HTERT RPE-1 (cell line): ENCODE results near the gene ATP8A1.

Experiments
- in situ Hi-C: fragments of 300-500 bp; cut with MboI; formaldehyde crosslinking; loops from 4 replicates; pipeline ENCODE4 v1.14.3; 2020; ENCODE audit warnings: low sequenced_read_pairs

ATP8A1 gene

GRCh38 chr4:42628740-42629139 is 28.2 kb downstream of the ATP8A1 start:
- in situ Hi-C loops, result no loop called here

- in situ Hi-C loops, result no loop called here
Observed at GRCh38 chr4:42627885-42628646, 28.8 kb downstream of the ATP8A1 start.

DNA sequence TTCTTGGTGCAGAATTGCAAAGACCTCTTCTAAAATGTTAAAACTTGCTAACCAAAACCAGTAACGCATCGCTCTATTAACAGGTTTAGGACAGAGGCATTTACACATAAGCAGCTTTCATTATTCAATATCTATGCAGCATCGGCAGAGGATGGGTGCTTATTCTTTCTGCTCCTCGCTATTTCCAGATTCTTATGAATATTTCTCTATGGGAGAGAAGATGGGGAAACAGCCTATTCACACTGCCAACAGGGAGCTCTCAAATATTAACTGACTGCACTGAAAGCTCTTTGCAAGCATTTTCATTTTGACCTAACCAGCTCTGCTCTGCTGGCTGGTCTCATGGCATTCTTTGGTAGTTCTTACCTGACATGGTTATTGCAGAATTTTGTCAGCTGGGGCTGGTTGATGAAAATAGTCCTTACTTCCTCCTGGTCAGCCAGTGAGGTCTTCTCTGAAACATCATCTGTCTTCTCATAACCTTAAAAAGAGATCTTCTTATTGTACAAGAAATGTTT is 30.2 kb downstream of the ATP8A1 start:
- in situ Hi-C loops, result no loop called here

DNA sequence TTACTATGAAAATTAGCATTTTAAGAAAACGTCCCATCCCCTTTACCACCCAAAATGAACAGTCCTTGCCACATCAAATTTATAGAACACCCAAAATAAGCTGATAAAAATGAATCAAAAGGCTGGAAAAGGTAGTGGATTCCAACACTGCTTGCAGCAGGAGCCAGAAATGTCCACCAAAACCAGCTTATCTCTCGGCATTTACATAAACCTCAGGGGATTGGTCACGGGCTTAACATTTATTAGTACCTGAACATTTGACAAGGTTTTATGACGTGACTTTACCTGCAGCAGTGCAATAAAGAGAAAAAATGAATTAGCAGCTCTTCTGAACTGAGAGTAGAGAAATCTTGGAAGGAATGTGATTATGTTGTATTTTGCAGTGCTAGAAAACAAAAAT is 31.6 kb downstream of the ATP8A1 start:
- in situ Hi-C loops, result no loop called here

- in situ Hi-C loops, result no loop called here
Observed at GRCh38 chr4:42624551-42624950, 32.4 kb downstream of the ATP8A1 start.

- in situ Hi-C loops, result no loop called here
Observed at GRCh38 chr4:42618023-42618422, 38.9 kb downstream of the ATP8A1 start.

- in situ Hi-C loops, result no loop called here
Observed at GRCh38 chr4:42617030-42617429, 39.9 kb downstream of the ATP8A1 start.

DNA sequence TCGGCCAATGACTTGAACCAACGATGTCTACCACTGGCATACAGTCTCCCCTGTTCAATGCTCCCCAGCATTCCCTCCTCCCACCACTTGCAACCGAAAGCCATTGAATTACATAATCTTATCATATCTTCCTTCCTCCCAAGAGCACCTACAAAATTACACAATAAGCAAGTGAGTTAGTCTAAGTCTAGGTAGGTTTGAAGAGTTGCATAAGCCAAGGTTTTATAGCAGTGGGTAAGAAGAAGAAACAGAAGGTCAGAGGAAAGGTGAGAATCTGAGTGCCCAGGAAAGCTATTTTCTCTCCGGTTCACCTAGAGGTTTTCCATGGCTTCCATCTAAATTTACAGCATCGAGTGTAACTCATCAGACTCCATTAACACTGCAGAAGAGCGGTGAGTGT is 40.3 kb downstream of the ATP8A1 start:
- in situ Hi-C loops, result no loop called here

- in situ Hi-C loops, result no loop called here
Observed at GRCh38 chr4:42615131-42615763, 41.7 kb downstream of the ATP8A1 start.

- in situ Hi-C loops, result no loop called here
Observed at GRCh38 chr4:42612898-42613297, 44.0 kb downstream of the ATP8A1 start.

GRCh38 chr4:42610941-42611340 is 46.0 kb downstream of the ATP8A1 start:
- in situ Hi-C loops, result no loop called here

DNA sequence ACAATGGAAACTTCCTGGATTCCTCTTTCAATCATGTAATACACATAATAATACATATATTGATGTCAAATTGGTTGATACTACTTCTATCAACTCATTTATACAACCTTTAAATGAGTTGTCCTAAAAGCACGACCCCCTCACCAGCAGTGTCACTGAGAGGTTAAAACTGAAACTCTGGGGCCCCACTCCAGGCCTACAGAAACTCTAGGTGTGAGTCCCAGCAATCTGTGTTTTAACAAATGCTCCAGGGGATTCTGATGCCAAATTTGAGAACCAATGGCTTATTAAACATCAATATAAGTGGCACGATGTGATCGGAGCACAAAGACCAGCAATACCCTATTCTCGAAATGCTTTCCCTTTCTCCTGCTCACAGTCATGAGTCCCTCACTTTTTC is 47.9 kb downstream of the ATP8A1 start:
- in situ Hi-C loops, result no loop called here

DNA sequence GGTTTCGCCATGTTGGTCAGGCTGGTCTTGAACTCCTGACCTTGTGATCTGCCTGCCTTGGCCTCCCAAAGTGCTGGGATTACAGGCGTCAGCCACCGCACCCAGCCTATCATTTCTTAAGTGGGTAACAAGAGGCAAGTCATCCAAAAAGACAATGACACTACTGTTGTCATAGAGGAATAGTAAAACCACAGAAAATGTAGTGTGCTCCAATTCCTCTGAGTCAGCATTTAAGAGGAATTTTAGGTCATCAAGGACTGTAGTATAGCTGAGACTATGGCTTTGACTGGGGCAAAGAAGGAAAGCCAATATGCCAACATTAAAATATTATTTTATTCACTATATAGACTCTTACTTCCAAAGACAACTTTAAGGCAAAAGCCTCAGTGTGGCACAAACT is 48.4 kb downstream of the ATP8A1 start:
- in situ Hi-C loops, result no loop called here

DNA sequence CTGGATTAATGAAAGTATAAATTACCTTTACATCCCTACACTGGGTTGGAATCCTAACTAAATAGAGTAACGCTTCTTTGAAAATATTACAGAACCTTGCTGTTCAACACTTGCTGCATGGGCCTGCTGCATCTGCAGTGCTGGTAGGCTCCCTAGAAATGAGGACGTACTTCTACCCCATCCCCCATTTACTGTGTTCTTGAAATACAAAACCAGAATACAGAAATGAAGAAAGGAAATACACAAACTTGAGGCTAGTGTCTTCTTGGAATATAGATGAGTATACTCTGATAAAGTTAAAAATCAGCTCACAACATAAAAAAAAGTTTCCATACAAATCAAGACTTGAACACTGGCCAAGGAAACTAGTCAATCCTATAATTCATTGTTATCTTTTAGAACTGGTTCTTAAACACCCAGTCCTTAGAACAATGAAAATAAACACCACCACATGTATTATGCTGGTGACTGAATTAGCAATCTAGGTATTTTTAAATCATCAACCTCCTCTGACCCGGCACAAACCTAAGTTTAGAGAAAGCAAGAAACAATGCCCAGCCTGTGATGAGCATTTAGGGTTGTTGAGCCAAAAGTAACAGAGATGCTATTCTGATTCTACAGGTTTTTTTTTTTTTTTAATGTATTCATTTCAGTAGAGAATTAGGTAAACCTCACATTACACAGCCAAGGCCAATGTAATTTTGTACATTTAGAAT is 49.7 kb downstream of the ATP8A1 start:
- in situ Hi-C loops, result no loop called here

GRCh38 chr4:42605264-42605663 is 51.6 kb downstream of the ATP8A1 start:
- in situ Hi-C loops, result no loop called here

GRCh38 chr4:42603862-42604261 is 53.0 kb downstream of the ATP8A1 start:
- in situ Hi-C loops, result no loop called here

GRCh38 chr4:42600578-42600977 is 56.3 kb downstream of the ATP8A1 start:
- in situ Hi-C loops, result no loop called here

DNA sequence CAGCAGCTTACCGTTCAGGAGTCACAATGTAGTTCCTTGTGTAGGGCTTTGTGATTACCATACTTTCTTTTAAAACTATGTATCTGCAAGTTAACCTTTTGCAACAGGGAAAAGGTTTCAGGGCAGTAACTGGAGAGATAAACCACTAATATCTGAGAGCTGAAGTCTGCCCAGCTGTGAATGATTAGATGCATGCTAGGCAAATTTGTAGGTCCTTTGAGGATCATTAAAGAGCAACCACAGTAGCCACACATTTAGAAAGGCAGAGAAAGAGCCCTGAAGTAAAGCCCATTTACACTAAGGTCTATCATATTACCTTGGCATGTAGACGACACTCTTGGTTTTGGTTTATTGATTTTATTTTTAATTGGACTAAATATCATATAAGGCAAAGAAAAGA is 60.0 kb downstream of the ATP8A1 start:
- in situ Hi-C loops, result no loop called here

DNA sequence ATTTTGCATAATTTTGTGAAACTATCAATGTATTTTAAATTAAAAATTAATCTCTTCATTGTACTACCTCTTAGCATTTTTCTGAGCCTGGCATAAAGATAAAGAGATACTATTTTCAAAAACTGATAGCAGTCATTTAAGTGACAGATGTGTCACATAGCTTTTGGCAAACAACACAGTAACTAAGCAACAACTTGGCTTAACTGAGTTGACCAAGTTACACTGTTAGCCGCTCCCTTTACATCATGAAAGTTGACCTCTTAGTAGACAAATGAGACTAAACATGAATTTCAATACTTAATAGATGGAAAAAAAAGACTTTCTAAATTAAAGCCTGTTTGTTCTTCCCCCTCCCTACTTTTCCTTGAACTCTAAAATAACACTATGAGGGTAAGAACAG is 62.0 kb downstream of the ATP8A1 start:
- in situ Hi-C loops, result no loop called here

- in situ Hi-C loops, result no loop called here
Observed at GRCh38 chr4:42588909-42589308, 68.0 kb downstream of the ATP8A1 start.

GRCh38 chr4:42586775-42587174 is 70.1 kb downstream of the ATP8A1 start:
- in situ Hi-C loops, result no loop called here

GRCh38 chr4:42579903-42580302 is 77.0 kb downstream of the ATP8A1 start:
- in situ Hi-C loops, result no loop called here
